HFFc6 (cell line): ENCODE measurements around the gene TMEM254. TPM values are rescaled to one million over a fixed set of nuclear protein-coding genes. Genes with fewer than 3 reads are reported as not detected.
A peak's percentile ranks its signal among the peaks of the same experiment; 100 is the strongest.

Experiments
- DNase-seq: peaks from one replicate; pipeline ENCODE4 v3.0.0-alpha.2; 2018
- H3K27ac Mint-ChIP-seq: 2 replicates; pipeline ENCODE4 v1.8.0; 2020; ENCODE audit warnings: mild to moderate bottlenecking, mixed read lengths
- H3K27me3 Mint-ChIP-seq: 2 replicates; pipeline ENCODE4 v1.8.0; 2021; ENCODE audit warnings: mild to moderate bottlenecking, moderate library complexity, mixed read lengths; ENCODE audit not compliant: insufficient read depth
- H3K36me3 Mint-ChIP-seq: 2 replicates; pipeline ENCODE4 v1.8.0; 2021; ENCODE audit warnings: low read depth, mixed read lengths
- H3K4me1 Mint-ChIP-seq: 2 replicates; pipeline ENCODE4 v1.8.0; 2020; ENCODE audit warnings: low read depth, mixed read lengths
- H3K4me3 Mint-ChIP-seq: 2 replicates; pipeline ENCODE4 v1.8.0; 2020; ENCODE audit warnings: mild to moderate bottlenecking, moderate library complexity, mixed read lengths
- H3K9me3 Mint-ChIP-seq: 2 replicates; pipeline ENCODE4 v1.8.0; 2020; ENCODE audit warnings: mild to moderate bottlenecking, mixed read lengths
- total RNA-seq, 6 experiments: library from RNA; stranded (reverse); fragmentation: NEBNext Ultra II Directional; extraction: Animal tissue kit (Norgen Biotek cat#: 25700); gene quantifications; 2 replicates in 1 of 6; 3 replicates in 5 of 6; pipeline ENCODE4 v1.2.3, GENCODE V29; 2021
- TF ChIP-seq, protein P1 (sequence below): fragments of 200-600 bp; sonication (generic); IDR thresholded peaks from 2 replicates; pipeline ENCODE4 v1.5.0; 2021; ENCODE audit warnings: antibody characterized with exemption, mild to moderate bottlenecking

TMEM254 gene
- total RNA-seq, 6 experiments from 2014 or later: 11.7 to 14.8 (median 13.7) TPM

DNA sequence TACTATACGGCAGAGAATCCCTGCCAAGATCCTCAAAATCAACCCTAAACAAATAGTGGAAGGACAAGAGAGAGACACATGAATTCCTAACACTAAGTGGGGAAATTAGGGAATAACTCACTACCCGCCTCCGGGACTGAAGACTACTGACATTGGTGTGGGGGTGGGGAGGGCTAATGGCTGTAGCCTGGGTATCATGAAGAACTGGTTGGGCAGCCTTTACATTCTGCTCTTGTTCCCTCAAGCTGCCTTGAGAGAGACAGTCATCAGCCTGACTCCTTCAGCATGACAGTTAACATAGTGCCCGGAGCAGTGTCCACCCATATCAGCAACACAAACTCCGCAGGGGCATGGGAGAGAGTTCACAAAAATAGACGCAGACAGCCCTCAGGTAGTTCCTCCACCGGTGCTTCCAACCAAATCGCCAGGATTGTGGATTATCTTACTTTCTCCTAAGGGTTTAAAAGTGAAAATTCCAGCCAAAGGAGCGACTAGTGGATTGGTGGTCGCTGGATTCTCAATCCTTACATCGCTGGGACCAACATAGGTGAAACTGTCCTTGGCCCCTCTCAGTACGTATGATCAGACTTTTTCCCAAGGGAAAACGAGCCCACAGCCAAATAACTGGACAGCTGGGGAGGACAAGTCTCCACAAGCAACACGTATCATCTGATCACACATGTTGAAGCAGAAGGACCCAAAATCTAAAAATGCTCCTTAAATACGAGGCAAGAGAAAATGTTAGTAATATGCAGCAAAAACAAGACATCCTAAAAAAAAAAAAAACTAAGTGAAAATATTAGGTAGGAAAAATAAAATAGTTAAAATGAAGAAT, 22.6 kb downstream of the TMEM254 start:
- no peak for DNase-seq
- TF ChIP-seq, protein P1, sequence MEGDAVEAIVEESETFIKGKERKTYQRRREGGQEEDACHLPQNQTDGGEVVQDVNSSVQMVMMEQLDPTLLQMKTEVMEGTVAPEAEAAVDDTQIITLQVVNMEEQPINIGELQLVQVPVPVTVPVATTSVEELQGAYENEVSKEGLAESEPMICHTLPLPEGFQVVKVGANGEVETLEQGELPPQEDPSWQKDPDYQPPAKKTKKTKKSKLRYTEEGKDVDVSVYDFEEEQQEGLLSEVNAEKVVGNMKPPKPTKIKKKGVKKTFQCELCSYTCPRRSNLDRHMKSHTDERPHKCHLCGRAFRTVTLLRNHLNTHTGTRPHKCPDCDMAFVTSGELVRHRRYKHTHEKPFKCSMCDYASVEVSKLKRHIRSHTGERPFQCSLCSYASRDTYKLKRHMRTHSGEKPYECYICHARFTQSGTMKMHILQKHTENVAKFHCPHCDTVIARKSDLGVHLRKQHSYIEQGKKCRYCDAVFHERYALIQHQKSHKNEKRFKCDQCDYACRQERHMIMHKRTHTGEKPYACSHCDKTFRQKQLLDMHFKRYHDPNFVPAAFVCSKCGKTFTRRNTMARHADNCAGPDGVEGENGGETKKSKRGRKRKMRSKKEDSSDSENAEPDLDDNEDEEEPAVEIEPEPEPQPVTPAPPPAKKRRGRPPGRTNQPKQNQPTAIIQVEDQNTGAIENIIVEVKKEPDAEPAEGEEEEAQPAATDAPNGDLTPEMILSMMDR: no peak
- no peak overlapping the region for H3K4me3 Mint-ChIP-seq
- peaks cover 7% of the 10 kb centered on the region for H3K27me3 Mint-ChIP-seq
- H3K36me3 Mint-ChIP-seq: no peaks in the 10 kb centered on the region
- H3K9me3 Mint-ChIP-seq: no peaks in the 10 kb centered on the region
- peaks cover 33% of the 10 kb centered on the region for H3K4me1 Mint-ChIP-seq
- H3K27ac Mint-ChIP-seq: no peak overlapping the region

DNA sequence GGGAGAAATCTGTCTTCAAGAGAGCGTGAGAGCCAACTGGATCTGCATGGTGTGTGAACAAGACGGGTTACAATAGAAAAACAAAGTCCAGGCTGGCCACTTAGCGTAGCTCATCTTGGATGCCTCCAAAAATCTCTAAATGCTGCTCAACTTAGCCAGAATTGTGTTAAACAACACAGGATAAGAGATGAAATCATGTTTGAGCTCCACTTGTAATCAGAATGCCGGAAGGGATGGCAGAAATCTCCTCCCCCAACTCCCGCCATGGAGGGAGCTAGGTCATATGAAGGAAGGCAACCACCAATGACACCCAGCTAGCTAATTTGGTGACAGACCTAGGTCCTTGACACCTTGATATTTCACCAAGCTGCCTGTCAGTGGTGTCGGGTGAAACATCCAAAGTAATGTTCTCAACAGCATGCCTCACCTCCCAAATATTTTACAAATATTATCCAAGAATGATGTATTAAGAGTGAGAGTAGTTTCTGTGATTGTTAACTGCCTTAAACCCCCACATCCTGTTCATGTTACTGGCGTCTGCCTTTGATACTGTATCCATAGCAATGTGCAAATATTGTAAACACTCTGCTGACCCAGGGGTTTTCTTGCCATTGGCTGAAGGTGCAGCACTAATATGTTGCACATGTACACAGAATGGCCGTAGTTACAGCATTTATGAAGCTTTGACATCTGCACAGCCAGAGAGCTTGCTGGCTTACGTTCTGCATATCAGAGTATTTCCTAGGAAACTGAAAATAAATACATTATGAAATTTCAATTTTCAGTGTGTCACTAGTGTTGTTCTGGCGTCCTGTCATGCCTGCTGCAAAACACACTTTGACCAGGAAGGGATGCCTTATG, 25.8 kb downstream of the TMEM254 start:
- Mint-ChIP-seq H3K9me3 (peaks cover 19% of the 10 kb centered on the region), H3K4me3 (peak overlapping the region; percentile 69), H3K27ac (peak overlapping the region; percentile 67), H3K4me1 (peaks cover 34% of the 10 kb centered on the region), H3K27me3 (no peaks in the 10 kb centered on the region), H3K36me3 (peaks cover 15% of the 10 kb centered on the region)
- TF ChIP-seq, protein P1: no peak
- DNase-seq: peak; percentile 91

DNA sequence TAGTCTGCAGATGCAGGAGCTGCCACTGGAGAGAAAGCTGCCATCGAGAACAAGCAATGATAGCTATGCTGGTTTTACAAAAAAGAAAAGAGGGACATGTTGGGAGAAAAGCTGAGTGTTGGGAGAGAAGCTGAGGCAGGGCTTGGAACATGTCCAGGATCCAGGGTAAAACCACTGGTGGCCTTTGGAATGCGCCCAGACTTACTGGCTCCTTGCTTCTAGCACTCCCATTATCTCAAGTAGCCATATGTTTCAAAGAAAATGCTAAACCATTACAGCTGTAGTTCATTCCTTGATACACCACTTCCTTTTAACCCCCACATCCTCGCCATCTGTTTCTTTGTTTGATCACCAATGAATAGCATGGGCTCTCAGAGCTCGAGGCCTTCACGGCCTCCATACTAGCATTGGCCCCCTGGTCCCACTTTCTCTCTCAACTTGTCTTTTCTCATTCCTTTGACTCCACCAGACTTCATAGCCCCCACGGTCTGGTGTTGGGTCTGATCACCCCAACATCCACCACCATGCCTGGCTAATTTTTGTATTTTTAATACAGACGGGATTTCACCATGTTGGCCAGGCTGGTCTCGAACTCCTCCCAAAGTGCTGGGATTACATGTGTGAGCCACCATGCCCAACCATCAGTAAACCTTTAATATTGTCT, 30.2 kb downstream of the TMEM254 start:
- peaks cover 18% of the 10 kb centered on the region for H3K36me3 Mint-ChIP-seq
- H3K4me1 Mint-ChIP-seq: peaks cover 39% of the 10 kb centered on the region
- DNase-seq: no peak
- no peak overlapping the region for H3K4me3 Mint-ChIP-seq
- TF ChIP-seq, protein P1: no peak
- H3K27ac Mint-ChIP-seq: no peak overlapping the region
- H3K27me3 Mint-ChIP-seq: no peaks in the 10 kb centered on the region
- peaks cover 24% of the 10 kb centered on the region for H3K9me3 Mint-ChIP-seq

DNA sequence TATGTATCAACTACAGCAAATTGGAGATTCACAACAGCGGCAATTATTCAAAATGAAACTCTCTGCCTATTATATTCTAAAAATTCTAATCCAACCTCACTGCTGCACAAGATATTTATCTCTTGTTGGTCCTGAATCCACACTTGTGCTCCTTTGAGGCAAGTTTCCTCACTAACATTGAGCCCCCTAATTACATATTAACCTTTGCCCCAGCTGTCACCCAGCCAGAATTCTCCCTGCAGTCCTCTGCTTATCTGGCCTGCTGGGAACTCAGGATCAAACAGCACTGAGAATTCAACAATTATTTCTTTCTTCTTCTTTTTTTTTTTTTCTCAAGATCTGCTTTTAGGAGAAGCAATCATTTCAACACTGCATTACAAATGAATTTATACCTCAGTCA, 32.5 kb downstream of the TMEM254 start:
- DNase-seq: no peak
- H3K36me3 Mint-ChIP-seq: peaks cover 18% of the 10 kb centered on the region
- H3K27me3 Mint-ChIP-seq: no peaks in the 10 kb centered on the region
- peak overlapping the region; percentile 84 for H3K4me3 Mint-ChIP-seq
- no peak overlapping the region for H3K27ac Mint-ChIP-seq
- TF ChIP-seq, protein P1: no peak
- H3K4me1 Mint-ChIP-seq: peaks cover 16% of the 10 kb centered on the region
- peaks cover 24% of the 10 kb centered on the region for H3K9me3 Mint-ChIP-seq

DNA sequence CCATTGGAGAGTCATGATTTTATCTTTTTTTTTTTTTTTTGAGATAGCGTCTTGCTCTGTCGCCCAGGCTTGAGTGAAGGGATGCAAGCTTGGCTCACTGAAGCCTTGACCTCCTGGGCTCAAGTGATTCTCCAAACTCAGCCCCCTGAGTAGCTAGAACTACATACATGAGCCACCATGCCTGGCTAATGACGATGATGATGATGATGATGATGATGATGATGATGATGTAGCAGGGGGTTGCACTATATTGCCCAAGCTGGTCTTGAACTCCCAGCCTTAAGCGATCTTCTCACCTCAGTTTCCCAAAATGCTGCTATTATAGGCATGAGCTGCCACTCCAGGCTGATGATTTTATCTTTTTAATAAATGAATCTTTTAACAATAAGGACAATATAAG, 40.2 kb downstream of the TMEM254 start:
- Mint-ChIP-seq H3K27ac (no peak overlapping the region), H3K9me3 (no peaks in the 10 kb centered on the region), H3K4me1 (no peaks in the 10 kb centered on the region), H3K36me3 (no peaks in the 10 kb centered on the region), H3K4me3 (no peak overlapping the region), H3K27me3 (peaks cover 21% of the 10 kb centered on the region)
- DNase-seq: no peak
- TF ChIP-seq, protein P1: no peak
